CD14-positive monocyte (primary cell): ENCODE measurements around the gene MAIP1. TPM values are rescaled to one million over a fixed set of nuclear protein-coding genes. Genes with fewer than 3 reads are reported as not detected.

Experiments used
- DNase-seq, 3 donors: peaks; one replicate each; pipeline ENCODE4 v3.0.0-alpha.2; 2011 to 2022
- H2AFZ ChIP-seq: 2 replicates; pipeline ENCODE4 v1.6.0; 2012; ENCODE audit warnings: mild to moderate bottlenecking, low read depth, low read length, inconsistent platforms; ENCODE audit not compliant: insufficient read depth, poor library complexity, severe bottlenecking
- H3K27ac ChIP-seq, 2 donors: 1 replicate in 1 of 2; 2 replicates in 1 of 2; pipeline ENCODE4 v1.5.1; 2012 to 2013; ENCODE audit warnings: low read length in 2 of 2, control low read depth in 1 of 2, inconsistent platforms in 1 of 2, low read depth in 1 of 2, mild to moderate bottlenecking in 1 of 2
- H3K27me3 ChIP-seq, 2 donors: one replicate each; pipeline versions ENCODE4 v1.6.0 to v1.6.1; 2011 to 2013; ENCODE audit warnings: low read length in 2 of 2; ENCODE audit not compliant: control insufficient read depth in 2 of 2, insufficient read depth in 2 of 2
- H3K36me3 ChIP-seq, 2 donors: replicated peaks in 1 of 2; 1 replicate in 1 of 2; 2 replicates in 1 of 2; pipeline versions ENCODE4 v1.5.1 to v1.6.1; 2012 to 2013; ENCODE audit warnings: low read length in 2 of 2, control low read depth in 1 of 2, inconsistent platforms in 1 of 2, mild to moderate bottlenecking in 1 of 2; ENCODE audit not compliant: insufficient read depth in 2 of 2, control insufficient read depth in 1 of 2
- H3K4me1 ChIP-seq, 2 donors: 1 replicate in 1 of 2; 2 replicates in 1 of 2; pipeline versions ENCODE4 v1.5.1 to v1.6.1; 2012 to 2013; ENCODE audit warnings: low read length in 2 of 2, control low read depth in 1 of 2, inconsistent platforms in 1 of 2, mild to moderate bottlenecking in 1 of 2, moderate library complexity in 1 of 2; ENCODE audit not compliant: insufficient read depth in 2 of 2, control insufficient read depth in 1 of 2
- H3K4me2 ChIP-seq: replicated peaks from 2 replicates; pipeline ENCODE3; 2012; ENCODE audit warnings: low read length, moderate library complexity, mild to moderate bottlenecking; ENCODE audit not compliant: poor library complexity, severe bottlenecking; ENCODE audit errors: extremely low read depth
- H3K4me3 ChIP-seq, 3 experiments: fragments of 200-600 bp in 1 of 3; sonication (generic) in 1 of 3; replicated peaks in 1 of 3; 1 replicate in 2 of 3; 2 replicates in 1 of 3; pipeline ENCODE4 v1.5.1; 2011 to 2013; ENCODE audit warnings: low read length in 3 of 3, mild to moderate bottlenecking in 3 of 3, control low read depth in 2 of 3, low read depth in 2 of 3, inconsistent platforms in 1 of 3, moderate library complexity in 1 of 3
- H3K79me2 ChIP-seq: 2 replicates; pipeline ENCODE4 v1.6.0; 2012; ENCODE audit warnings: mild to moderate bottlenecking, control low read depth, inconsistent platforms, low read length, moderate library complexity; ENCODE audit not compliant: insufficient read depth
- H3K9ac ChIP-seq: 2 replicates; pipeline ENCODE4 v1.6.0; 2017; ENCODE audit warnings: low read length, mild to moderate bottlenecking; ENCODE audit not compliant: insufficient read depth, poor library complexity, severe bottlenecking
- H3K9me3 ChIP-seq, 2 donors: replicated peaks in 1 of 2; 1 replicate in 1 of 2; 2 replicates in 1 of 2; pipeline versions ENCODE4 v1.5.1 to v1.6.1; 2012 to 2013; ENCODE audit warnings: low read length in 2 of 2, control low read depth in 1 of 2; ENCODE audit not compliant: control insufficient read depth in 1 of 2, insufficient read depth in 1 of 2
- H4K20me1 ChIP-seq: 2 replicates; pipeline ENCODE4 v1.6.0; 2012; ENCODE audit warnings: mild to moderate bottlenecking, low read length, control low read depth, moderate library complexity; ENCODE audit not compliant: insufficient read depth
- H3K27ac Mint-ChIP-seq, 7 donors: one replicate each; pipeline ENCODE4 v1.8.0; 2020; ENCODE audit warnings: mild to moderate bottlenecking in 7 of 7, mixed read lengths in 7 of 7, moderate library complexity in 6 of 7, inconsistent platforms in 2 of 7
- H3K27me3 Mint-ChIP-seq, 3 donors: one replicate each; pipeline ENCODE4 v1.8.0; 2021 to 2022; ENCODE audit warnings: low read depth in 3 of 3, mild to moderate bottlenecking in 3 of 3, mixed read lengths in 3 of 3, moderate library complexity in 3 of 3, inconsistent platforms in 1 of 3
- H3K36me3 Mint-ChIP-seq, 2 donors: one replicate each; pipeline ENCODE4 v1.8.0; 2020; ENCODE audit warnings: mixed read lengths in 2 of 2, inconsistent platforms in 1 of 2, mild to moderate bottlenecking in 1 of 2
- H3K4me1 Mint-ChIP-seq: one replicate; pipeline ENCODE4 v1.8.0; 2020; ENCODE audit warnings: mild to moderate bottlenecking, mixed read lengths
- H3K4me3 Mint-ChIP-seq, 2 donors: one replicate each; pipeline ENCODE4 v1.8.0; 2020; ENCODE audit warnings: mild to moderate bottlenecking in 2 of 2, mixed read lengths in 2 of 2, moderate library complexity in 1 of 2
- H3K9me3 Mint-ChIP-seq, 7 donors: one replicate each; pipeline ENCODE4 v1.8.0; 2020 to 2022; ENCODE audit warnings: mixed read lengths in 7 of 7, mild to moderate bottlenecking in 6 of 7, moderate library complexity in 6 of 7, inconsistent platforms in 2 of 7
- WGBS: methylation state at CpG from one replicate; pipeline ENCODE4 v1.1.5; 2013; ENCODE audit warnings: missing lambda C conversion rate; ENCODE audit not compliant: insufficient coverage; 5-methylcytosine and 5-hydroxymethylcytosine counted together
- intact Hi-C, 2 donors: fragments of 100-400 bp; cut with micrococcal nuclease; formaldehyde crosslinking; loops; one replicate each; pipeline versions ENCODE4 v1.15.0 to v1.15.1; 2023
- polyA plus RNA-seq, 3 donors: library from polyadenylated mRNA; depleted of rRNA in 1 of 3; unstranded in 2 of 3; stranded (reverse) in 1 of 3; fragments of 300-500 nt in 2 of 3; fragments of >200 nt in 1 of 3; fragmentation: Illumina TruSeq in 2 of 3; gene quantifications; 1 replicate in 2 of 3; 2 replicates in 1 of 3; pipeline ENCODE4 v1.2.3, GENCODE V29; 2012 to 2021
- TF ChIP-seq, protein P1 (sequence below): fragments of 200-600 bp; IDR thresholded peaks from one replicate; pipeline ENCODE4 v1.8.0; 2022; ENCODE audit warnings: antibody characterized with exemption, mild to moderate bottlenecking

Gene MAIP1
- polyA plus RNA-seq, 3 donors: 2.6 to 13.3 (median 7.6) TPM

DNA sequence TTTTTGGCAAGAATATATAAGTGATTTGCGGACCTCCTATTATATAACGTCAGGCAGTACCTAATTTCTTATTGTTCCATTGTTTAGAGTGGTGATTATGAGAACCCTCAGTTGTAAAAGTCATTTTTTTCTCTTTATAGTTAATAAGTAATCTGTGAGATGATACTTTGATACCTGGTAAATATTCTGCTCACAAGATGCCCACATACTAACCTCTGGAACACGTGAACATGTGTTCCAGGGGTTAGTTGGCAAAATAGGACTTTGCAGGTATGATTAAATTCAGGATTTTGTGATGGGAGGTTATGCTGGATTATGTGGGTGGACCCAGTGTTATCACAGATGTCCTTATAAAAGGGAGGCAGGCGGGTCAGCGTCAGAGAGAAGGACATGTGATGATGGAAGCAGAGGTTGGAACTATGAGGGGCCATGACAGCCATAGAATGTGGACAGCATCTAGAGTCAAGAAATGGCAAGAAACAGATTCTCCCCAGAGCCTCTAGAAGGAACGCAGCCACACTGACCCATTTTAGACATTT, 16.8 kb downstream of the MAIP1 start:
- TF ChIP-seq, protein P1, sequence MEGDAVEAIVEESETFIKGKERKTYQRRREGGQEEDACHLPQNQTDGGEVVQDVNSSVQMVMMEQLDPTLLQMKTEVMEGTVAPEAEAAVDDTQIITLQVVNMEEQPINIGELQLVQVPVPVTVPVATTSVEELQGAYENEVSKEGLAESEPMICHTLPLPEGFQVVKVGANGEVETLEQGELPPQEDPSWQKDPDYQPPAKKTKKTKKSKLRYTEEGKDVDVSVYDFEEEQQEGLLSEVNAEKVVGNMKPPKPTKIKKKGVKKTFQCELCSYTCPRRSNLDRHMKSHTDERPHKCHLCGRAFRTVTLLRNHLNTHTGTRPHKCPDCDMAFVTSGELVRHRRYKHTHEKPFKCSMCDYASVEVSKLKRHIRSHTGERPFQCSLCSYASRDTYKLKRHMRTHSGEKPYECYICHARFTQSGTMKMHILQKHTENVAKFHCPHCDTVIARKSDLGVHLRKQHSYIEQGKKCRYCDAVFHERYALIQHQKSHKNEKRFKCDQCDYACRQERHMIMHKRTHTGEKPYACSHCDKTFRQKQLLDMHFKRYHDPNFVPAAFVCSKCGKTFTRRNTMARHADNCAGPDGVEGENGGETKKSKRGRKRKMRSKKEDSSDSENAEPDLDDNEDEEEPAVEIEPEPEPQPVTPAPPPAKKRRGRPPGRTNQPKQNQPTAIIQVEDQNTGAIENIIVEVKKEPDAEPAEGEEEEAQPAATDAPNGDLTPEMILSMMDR: no peak
- no peaks in the 10 kb centered on the region for H3K27me3 Mint-ChIP-seq
- Histone ChIP-seq H3K27me3 (no peaks in the 10 kb centered on the region), H3K79me2 (no peaks in the 10 kb centered on the region), H3K36me3 (peaks cover 10 to 35% of the 10 kb centered on the region in 2 donors), H3K27ac (no peak overlapping the region), H3K9ac (no peak overlapping the region), H3K9me3 (no peaks in the 10 kb centered on the region), H3K4me1 (no peaks in the 10 kb centered on the region), H4K20me1 (no peaks in the 10 kb centered on the region), H2AFZ (no peak overlapping the region), H3K4me3 (no peak overlapping the region), H3K4me2 (no peak overlapping the region)
- H3K4me3 Mint-ChIP-seq: no peak overlapping the region
- H3K27ac Mint-ChIP-seq: no peak overlapping the region
- H3K9me3 Mint-ChIP-seq: peaks cover 0 to 2% (median 0%) of the 10 kb centered on the region in 7 donors
- DNase-seq: no peak
- intact Hi-C loops: no loop called here
- H3K36me3 Mint-ChIP-seq: peaks cover 18 to 26% of the 10 kb centered on the region in 2 donors
- WGBS: 100% methylated on average over 2 of the region's 6 CpGs
- no peaks in the 10 kb centered on the region for H3K4me1 Mint-ChIP-seq

DNA sequence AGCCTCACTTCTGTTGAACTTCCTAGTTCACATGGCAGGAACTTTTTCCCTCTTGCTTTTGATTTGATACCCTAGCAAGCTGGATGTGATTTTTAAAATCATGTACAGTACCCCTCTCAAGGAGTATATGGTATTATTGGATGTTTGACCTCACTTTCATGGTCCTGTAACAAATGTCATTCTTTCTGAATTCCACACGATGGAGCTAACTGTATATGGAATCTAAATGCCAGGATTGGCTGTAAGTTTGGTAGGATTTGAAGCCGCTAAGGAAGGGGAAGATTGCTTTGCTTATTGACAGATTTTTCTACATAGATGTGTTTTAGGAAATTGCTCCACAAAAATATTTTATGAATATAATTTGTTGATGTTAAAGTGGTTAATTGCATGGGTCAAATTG, 18.3 kb downstream of the MAIP1 start:
- peaks cover 12 to 21% of the 10 kb centered on the region in 2 donors for H3K36me3 Mint-ChIP-seq

More for the DNA sequence above, 18.3 kb downstream of the MAIP1 start:
- H4K20me1 ChIP-seq: no peaks in the 10 kb centered on the region
- WGBS: no CpG with 5 or more reads among the region's 2 CpGs
- H3K9me3 Mint-ChIP-seq: peaks cover 0 to 2% (median 0%) of the 10 kb centered on the region in 7 donors
- TF ChIP-seq, protein P1: peak; percentile 41
- H2AFZ ChIP-seq: no peak overlapping the region
- peaks cover 3% of the 10 kb centered on the region for H3K4me1 Mint-ChIP-seq
- H3K4me3 ChIP-seq: no peak overlapping the region
- no peak overlapping the region for H3K4me2 ChIP-seq
- intact Hi-C loops: no loop called here
- no peak overlapping the region for H3K27ac ChIP-seq
- H3K4me1 ChIP-seq: no peaks in the 10 kb centered on the region
- DNase-seq: no peak
- H3K9ac ChIP-seq: no peak overlapping the region
- H3K36me3 ChIP-seq: peaks cover 2 to 20% of the 10 kb centered on the region in 2 donors
- no peaks in the 10 kb centered on the region for H3K79me2 ChIP-seq
- H3K27me3 ChIP-seq: no peaks in the 10 kb centered on the region
- H3K27me3 Mint-ChIP-seq: peaks cover 0 to under 1% (median 0%) of the 10 kb centered on the region in 3 donors
- no peak overlapping the region for H3K27ac Mint-ChIP-seq
- no peak overlapping the region for H3K4me3 Mint-ChIP-seq
- H3K9me3 ChIP-seq: no peaks in the 10 kb centered on the region
